ENCODE data around the gene AP3S2.

Gene AP3S2

GRCh38 chr15:89807689-89808088 is 86.1 kb downstream of the AP3S2 start:
- DNase-seq (ENCODE audit: low read depth) = no peak
- no peak for TF ChIP-seq CTCF (IDR thresholded peaks at IDR 0.05; ENCODE audit: low read depth, low read length, missing control alignments)
- H3K4me3 ChIP-seq (ENCODE audit: low read depth, low read length) = no peak overlapping the region
- in situ Hi-C loops (cut with HindIII; ENCODE audit: low sequenced_read_pairs) = no loop called here

- no peak for TF ChIP-seq CTCF (IDR thresholded peaks at IDR 0.05; ENCODE audit: low read depth, low read length, missing control alignments)
- in situ Hi-C loops (cut with HindIII; ENCODE audit: low sequenced_read_pairs) = no loop called here
- DNase-seq (ENCODE audit: low read depth) = no peak
- H3K4me3 ChIP-seq (ENCODE audit: low read depth, low read length) = no peak overlapping the region
Observed at GRCh38 chr15:89806559-89807550, 86.9 kb downstream of the AP3S2 start.

- no peak for DNase-seq (ENCODE audit: low read depth)
- no peak overlapping the region for H3K4me3 ChIP-seq (ENCODE audit: low read depth, low read length)
- no peak for TF ChIP-seq CTCF (IDR thresholded peaks at IDR 0.05; ENCODE audit: low read depth, low read length, missing control alignments)
- in situ Hi-C loops (cut with HindIII; ENCODE audit: low sequenced_read_pairs) = no loop called here
Observed at GRCh38 chr15:89806210-89806558, 87.6 kb downstream of the AP3S2 start.

GRCh38 chr15:89805241-89806209 is 88.3 kb downstream of the AP3S2 start:
- TF ChIP-seq CTCF (IDR thresholded peaks at IDR 0.05; ENCODE audit: low read depth, low read length, missing control alignments) = no peak
- no peak for DNase-seq (ENCODE audit: low read depth)
- no peak overlapping the region for H3K4me3 ChIP-seq (ENCODE audit: low read depth, low read length)
- in situ Hi-C loops (cut with HindIII; ENCODE audit: low sequenced_read_pairs) = no loop called here

GRCh38 chr15:89803941-89804800 is 89.6 kb downstream of the AP3S2 start:
- TF ChIP-seq CTCF (IDR thresholded peaks at IDR 0.05; ENCODE audit: low read depth, low read length, missing control alignments) = no peak
- DNase-seq (ENCODE audit: low read depth) = no peak
- in situ Hi-C loops (cut with HindIII; ENCODE audit: low sequenced_read_pairs) = no loop called here
- no peak overlapping the region for H3K4me3 ChIP-seq (ENCODE audit: low read depth, low read length)

Data from astrocyte of the cerebellum (primary cell).